ENCODE results near the gene LGALS16.
"Not testable (repeated sequence)": the region's sequence is repeated elsewhere in the genome, so short reads cannot be mapped to it uniquely, and the experiment has no call there.

The LGALS16 gene
- long read RNA-seq, donor 1, result 0 reads
- long read RNA-seq, donor 2, result 0 reads
- long read RNA-seq, donor 3, result 0 reads
- long read RNA-seq, donor 4, result 0 reads
- long read RNA-seq, donor 5, result 0 reads
- long read RNA-seq, donor 6, result 0 reads
- long read RNA-seq, donor 7, result 0 reads
- long read RNA-seq, donor 8, result 0 reads

DNA sequence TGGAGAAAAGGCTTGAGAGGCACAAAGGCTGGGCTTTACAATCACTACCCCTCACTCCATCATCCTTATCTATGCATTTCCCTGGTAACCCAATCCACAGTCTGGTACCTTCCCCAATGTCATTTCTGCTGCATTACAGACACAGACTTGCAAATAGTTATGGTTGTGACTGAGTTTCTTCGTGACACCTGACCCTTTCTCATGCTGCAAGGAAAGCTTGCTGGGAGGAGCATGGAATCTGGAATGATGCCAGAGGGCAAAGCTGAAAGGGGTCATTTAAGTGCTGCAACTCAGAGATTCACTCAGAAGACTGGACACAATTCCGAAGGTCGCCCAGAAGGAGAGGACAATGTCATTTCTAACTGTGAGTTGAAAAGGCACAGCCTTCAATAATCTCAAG lies at the start of gene LGALS16:
LGALS16 (plus strand) TSS at position 301 of the 400 bp plus-strand sequence; CDS start at position 350, 49 bp downstream.
- DNase-seq, result no peak

DNA sequence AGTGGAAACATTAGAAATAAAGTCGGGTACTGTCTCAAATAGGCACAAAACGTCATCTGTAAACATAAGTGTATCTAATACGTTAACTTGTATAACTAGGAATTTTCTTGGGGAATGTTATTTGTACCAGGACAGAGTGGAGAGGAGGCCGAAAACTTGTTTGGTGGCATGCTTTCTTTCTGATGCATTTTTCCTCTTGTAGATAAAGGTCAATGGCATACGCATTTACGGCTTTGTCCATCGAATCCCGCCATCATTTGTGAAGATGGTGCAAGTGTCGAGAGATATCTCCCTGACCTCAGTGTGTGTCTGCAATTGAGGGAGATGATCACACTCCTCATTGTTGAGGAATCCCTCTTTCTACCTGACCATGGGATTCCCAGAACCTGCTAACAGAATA lies 48.7 kb upstream of the LGALS16 start:
- no peak for DNase-seq

DNA sequence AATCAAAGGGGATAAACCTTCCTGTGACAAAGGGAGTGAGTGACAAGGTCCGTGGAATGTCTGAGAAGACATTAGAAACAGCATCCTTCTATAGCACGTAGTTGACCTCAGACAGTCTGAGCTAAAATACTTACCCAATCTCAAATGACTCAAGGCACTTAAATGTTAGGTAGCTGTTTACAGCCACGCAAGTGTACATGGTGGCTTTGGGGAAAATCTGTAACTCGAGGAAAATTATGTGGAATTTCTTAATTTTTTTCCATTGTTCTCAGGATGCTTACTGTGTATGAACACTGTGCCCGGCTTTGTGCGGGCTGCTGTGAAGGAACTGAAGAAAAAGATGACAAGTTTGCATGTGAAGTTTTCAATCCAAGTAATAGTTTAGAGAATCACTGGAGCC lies 48.2 kb upstream of the LGALS16 start:
- no peak for DNase-seq

- no peak for DNase-seq
These were observed 42.1 kb upstream of the LGALS16 start for GRCh38 chr19:39613597-39613996.

DNA sequence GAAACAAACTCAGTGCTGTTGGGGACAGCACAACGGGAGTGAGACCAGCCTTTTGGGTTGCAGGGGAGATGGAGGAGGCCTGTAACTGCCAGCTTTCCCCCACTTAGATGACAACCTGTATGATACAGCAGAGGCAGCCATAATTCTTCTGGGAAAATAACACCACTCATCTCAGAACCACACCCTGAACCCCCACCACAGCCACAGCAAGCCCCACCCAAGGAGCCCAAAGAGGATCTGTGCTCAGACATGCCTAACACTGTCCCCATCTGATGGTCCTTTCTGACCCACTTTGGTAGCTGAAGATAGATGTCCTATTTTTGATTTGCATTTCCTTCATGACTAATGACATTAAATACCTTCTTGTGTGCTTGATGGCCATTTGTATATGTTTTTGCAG lies 38.0 kb upstream of the LGALS16 start:
- no peak for DNase-seq

- DNase-seq, result no peak
These were observed 31.8 kb upstream of the LGALS16 start for GRCh38 chr19:39623946-39624345.

GRCh38 chr19:39627631-39628030 lies 28.1 kb upstream of the LGALS16 start:
- not testable (repeated sequence) for DNase-seq

DNA sequence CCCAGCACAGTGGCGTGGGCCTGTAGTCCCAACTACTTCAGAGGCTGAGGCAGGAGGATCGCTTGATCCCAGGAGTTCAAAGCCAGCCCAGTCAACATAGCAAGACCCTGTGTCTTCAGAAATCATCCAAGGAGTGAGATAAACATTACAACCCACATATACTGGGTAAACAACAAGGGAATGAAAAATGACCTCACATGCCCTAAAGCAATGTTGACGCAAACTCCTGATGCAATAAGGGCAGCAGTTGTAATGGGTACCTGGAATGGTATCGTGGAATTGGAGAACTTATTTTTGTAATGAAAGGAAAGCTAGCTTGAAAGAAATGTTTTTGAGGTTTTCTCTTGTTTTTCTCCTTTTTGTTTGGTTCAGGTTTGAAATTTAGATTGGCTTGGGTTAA lies 24.5 kb upstream of the LGALS16 start:
- no peak for DNase-seq

DNA sequence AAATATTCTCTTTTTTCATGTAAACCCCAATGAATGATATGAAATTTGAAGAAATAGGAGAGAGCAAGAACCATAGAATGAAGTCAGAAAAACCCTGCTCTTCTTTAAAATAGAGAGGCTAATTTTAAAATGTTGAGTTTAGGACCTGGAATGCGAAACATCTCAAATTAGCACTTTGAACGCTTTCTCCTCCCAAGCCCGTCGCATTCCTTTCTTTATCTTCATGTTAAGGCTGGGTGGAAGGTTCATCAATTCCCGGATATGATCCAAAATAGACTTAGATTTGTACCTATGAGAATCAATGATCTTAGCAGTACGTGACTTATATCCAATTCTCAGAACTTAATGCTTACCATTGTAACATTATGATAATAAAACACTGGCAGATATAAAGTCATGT lies 24.1 kb upstream of the LGALS16 start:
- DNase-seq, result no peak

DNA sequence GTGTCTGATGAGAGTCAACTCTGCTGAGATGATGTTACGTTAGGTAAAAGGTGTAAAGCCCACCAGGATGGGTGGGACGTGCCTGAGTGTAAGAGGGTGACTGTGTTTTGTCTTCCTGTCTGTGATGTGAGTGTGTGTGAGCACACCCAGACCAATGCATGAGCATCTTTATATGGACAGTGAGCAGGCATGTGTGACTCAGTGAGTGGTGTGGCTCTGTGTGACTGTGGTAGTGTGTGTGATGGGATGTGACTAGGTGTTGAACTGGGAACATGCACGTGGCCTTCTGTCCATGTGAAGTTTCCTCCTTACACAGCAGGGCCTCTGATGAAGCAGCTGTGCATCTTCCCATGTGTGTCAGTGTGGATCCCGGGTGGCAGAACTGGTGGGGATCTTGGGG lies 17.8 kb upstream of the LGALS16 start:
- no peak for DNase-seq

DNA sequence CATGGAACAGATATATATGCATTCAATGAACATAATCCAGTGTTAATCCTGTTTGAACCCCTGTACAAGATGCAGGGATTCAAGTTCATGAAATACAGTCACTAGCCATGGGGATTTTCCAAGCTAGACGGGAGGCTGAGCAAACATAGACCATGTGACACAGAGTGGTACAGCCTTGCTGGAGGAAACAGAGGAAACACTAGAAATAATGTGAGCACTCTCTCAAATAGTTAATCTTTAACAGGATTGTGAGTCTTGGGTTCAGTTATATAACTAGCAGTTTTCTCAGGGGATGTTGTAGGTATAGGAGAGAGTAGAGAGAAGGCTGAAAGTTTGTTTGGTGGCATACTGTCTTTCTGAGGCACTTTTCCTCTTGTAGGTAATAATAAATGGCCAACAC lies 13.9 kb upstream of the LGALS16 start:
- DNase-seq, result no peak

GRCh38 chr19:39643591-39643990 lies 12.1 kb upstream of the LGALS16 start:
- no peak for DNase-seq

DNA sequence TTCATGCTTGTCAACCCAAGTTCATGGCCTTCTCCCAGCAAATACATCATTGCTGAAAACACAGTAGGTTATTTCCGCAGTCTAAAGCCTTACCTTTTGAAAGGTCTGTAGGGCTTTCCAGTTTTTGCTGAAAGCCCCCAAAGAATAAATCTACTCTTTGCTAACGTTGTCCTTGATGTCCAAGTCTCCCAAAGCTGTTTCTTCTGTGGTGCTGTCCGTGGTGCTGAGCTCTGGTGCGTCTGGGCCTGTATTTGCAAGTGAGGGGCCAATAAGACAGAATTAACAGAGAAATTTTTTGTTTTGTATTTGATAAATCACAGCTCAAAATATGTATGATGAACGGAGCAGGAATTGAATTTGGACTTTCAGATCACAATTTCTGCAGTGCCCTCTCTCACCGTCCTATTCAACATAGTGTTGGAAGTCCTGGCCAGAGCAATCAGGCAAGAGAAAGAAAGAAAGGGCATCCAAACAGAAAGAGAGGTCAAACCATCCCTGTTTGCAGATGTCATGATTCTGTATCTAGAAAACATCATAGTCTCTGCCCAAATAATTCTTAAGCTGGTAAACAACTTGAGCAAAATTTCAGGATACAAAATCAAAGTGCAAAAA lies 9.8 kb upstream of the LGALS16 start:
- peak; percentile 4 for DNase-seq

- no peak for DNase-seq
These were observed 7.8 kb upstream of the LGALS16 start for GRCh38 chr19:39647918-39648317.

- no peak for DNase-seq
These were observed 4.1 kb downstream of the LGALS16 start for GRCh38 chr19:39659791-39660190.

GRCh38 chr19:39660661-39661060 lies 4.9 kb downstream of the LGALS16 start:
- no peak for DNase-seq

DNA sequence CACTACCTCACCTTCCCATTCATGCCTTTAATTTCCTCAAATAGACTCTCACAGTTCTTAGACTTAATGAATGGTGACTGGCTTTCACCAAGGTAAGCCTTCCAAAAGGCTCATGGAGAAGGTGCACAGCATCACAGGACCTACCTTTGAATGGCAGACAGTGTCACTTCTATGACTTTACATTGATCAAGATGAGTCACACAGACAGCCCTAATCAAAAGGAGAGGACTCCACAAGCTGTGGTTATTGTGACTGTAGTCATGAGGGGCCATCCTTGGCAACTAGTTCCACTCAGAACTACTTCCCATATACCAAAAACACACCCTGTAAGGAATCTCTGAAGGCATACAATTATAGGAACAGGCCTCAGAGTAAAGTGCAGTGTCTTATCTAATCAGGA lies 5.9 kb downstream of the LGALS16 start:
- DNase-seq, result no peak

DNA sequence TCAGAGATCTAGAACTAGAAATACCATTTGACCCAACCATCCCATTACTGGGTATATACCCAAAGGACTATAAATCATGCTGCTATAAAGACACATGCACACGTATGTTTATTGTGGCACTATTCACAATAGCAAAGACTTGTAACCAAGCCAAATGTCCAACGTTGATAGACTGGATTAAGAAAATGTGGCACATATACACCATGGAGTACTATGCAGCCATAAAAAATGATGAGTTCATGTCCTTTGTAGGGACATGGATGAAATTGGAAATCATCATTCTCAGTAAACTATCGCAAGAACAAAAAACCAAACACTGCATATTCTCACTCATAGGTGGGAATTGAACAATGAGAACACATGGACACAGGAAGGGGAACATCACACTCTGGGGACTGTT lies 14.1 kb downstream of the LGALS16 start:
- DNase-seq, result not testable (repeated sequence)

- DNase-seq, result no peak
These were observed 15.3 kb downstream of the LGALS16 start for GRCh38 chr19:39670998-39671397.

DNA sequence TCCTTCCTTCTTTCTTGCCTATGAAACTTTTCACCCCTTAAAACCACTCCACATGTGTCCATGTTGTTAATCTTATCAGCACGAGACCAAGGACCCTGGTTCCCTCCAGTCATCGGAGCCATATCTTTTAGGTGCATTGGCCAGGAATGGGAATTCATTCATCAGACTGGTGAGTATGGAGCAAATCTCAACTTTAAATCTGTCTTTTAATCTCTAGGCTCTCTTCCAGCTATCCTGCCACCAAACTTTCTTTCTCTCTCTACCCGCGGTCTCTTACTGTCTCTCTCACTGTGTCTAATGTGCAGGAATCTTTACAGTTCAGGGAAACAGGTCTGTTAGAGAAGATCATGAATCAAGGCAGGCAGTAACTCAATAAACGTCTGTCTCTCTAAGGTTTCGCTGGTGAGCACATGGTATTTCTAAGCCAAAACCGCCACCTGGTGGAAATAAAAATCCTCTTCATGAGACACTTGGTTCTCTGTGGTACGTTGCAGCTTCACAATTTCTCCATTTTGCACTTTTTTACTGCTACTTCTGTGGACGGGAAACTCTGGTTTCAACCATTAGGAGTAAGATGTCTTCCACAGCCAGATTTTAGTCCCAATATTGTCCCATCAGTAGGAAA lies 16.1 kb downstream of the LGALS16 start:
- peak; percentile 7 for DNase-seq

GRCh38 chr19:39672473-39672872 lies 16.8 kb downstream of the LGALS16 start:
- no peak for DNase-seq

DNA sequence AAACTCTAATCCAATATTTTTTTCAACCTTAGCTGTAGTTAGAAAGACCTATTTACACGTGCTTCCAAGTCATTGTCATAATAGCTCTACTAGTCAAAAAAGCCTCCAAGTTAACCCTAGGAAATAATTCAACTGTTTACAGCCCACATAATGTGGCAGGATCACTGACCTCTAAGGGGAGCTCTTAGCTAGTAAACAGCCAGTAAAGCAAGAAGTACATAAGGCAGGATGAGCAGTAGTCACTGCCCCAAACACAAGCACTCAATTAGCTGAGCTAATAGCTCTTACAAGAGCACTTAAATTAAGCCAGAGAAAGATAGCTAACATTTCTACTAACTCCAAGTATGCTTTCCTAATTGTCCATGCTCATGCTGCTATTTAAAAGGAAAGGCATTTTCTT lies 18.1 kb downstream of the LGALS16 start:
- not testable (repeated sequence) for DNase-seq

- DNase-seq, result no peak
These were observed 20.3 kb downstream of the LGALS16 start for GRCh38 chr19:39676004-39676403.

Measured in right kidney (tissue), 9 donors.